ENCODE data around the gene NDEL1.
A peak's percentile ranks its signal among the peaks of the same experiment; 100 is the strongest.

NDEL1 gene

DNA sequence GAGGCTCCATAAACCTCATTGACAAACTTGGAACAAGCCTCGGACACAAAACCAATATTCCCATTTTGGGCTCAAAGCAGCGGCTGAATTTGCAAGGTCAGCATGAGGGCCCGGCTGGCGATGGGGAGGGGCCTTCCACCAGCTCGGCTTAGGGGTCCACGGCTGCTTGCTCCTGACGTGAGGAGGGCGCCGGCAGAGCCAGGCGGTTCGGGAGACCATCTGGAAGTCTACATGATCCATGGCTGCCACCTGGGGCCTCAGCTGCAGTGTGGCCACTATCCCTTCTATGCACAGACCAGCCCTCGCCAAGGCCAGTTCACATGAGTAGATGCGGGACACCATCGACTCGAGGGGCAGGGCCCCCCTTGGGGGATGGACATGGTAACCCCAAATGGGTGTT is 39.1 kb downstream of the NDEL1 start:
- no peaks in the 10 kb centered on the region for H3K27me3 ChIP-seq (ENCODE audit: control insufficient read depth in 2 of 2, insufficient read depth in 2 of 2, low read length in 2 of 2)
- peaks cover 46 to 58% of the 10 kb centered on the region in 2 donors for H3K36me3 ChIP-seq (ENCODE audit: control insufficient read depth in 2 of 2, insufficient read depth in 2 of 2, low read length in 2 of 2)
- H3K4me1 ChIP-seq (ENCODE audit: control insufficient read depth in 2 of 2, insufficient read depth in 2 of 2, low read length in 2 of 2): no peaks in the 10 kb centered on the region
- no peak overlapping the region for H3K4me3 ChIP-seq (ENCODE audit: low read length in 2 of 2)
- H3K27ac ChIP-seq (ENCODE audit: low read depth in 2 of 2, low read length in 2 of 2): no peak overlapping the region
- no peaks in the 10 kb centered on the region for H3K9me3 ChIP-seq (ENCODE audit: control insufficient read depth in 2 of 2, low read length in 2 of 2)
- H3K9ac ChIP-seq (ENCODE audit: low read depth in 1 of 2, low read length in 2 of 2): no peak overlapping the region

DNA sequence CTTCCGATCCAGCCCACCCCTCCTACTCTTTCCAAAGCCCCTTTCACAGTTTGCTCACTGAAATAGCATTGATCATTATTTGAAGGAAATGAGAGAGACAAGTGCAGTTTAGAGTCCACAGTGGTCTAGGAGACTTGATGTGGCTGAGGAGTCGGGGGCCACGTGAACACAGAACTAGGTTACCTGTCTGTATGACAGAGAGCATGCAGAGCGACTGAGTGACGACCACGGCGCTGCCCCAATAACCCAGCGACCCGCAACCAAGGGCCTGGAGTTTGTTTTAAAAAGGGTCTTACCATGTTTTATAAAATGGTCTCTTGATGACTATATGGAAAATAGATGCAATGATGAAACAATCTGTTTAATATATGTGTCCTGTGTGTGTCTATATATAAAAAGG is 39.5 kb downstream of the NDEL1 start:
- Histone ChIP-seq H3K9ac (ENCODE audit: low read depth in 1 of 2, low read length in 2 of 2) (no peak overlapping the region), H3K27ac (ENCODE audit: low read depth in 2 of 2, low read length in 2 of 2) (no peak overlapping the region), H3K4me1 (ENCODE audit: control insufficient read depth in 2 of 2, insufficient read depth in 2 of 2, low read length in 2 of 2) (no peaks in the 10 kb centered on the region)

GRCh38 chr17:8475781-8476180 is 40.1 kb downstream of the NDEL1 start:
- Histone ChIP-seq H3K27ac (ENCODE audit: low read depth in 2 of 2, low read length in 2 of 2) (no peak overlapping the region), H3K4me1 (ENCODE audit: control insufficient read depth in 2 of 2, insufficient read depth in 2 of 2, low read length in 2 of 2) (no peaks in the 10 kb centered on the region), H3K4me3 (ENCODE audit: low read length in 2 of 2) (no peak overlapping the region), H3K9me3 (ENCODE audit: control insufficient read depth in 2 of 2, low read length in 2 of 2) (no peaks in the 10 kb centered on the region), H3K27me3 (ENCODE audit: control insufficient read depth in 2 of 2, insufficient read depth in 2 of 2, low read length in 2 of 2) (no peaks in the 10 kb centered on the region), H3K9ac (ENCODE audit: low read depth in 1 of 2, low read length in 2 of 2) (no peak overlapping the region), H3K36me3 (ENCODE audit: control insufficient read depth in 2 of 2, insufficient read depth in 2 of 2, low read length in 2 of 2) (peaks cover 41 to 55% of the 10 kb centered on the region in 2 donors)

More for the DNA sequence above, 39.5 kb downstream of the NDEL1 start:
- Histone ChIP-seq H3K4me3 (ENCODE audit: low read length in 2 of 2) (no peak overlapping the region), H3K9me3 (ENCODE audit: control insufficient read depth in 2 of 2, low read length in 2 of 2) (no peaks in the 10 kb centered on the region), H3K36me3 (ENCODE audit: control insufficient read depth in 2 of 2, insufficient read depth in 2 of 2, low read length in 2 of 2) (peaks cover 46 to 60% of the 10 kb centered on the region in 2 donors), H3K27me3 (ENCODE audit: control insufficient read depth in 2 of 2, insufficient read depth in 2 of 2, low read length in 2 of 2) (no peaks in the 10 kb centered on the region)

DNA sequence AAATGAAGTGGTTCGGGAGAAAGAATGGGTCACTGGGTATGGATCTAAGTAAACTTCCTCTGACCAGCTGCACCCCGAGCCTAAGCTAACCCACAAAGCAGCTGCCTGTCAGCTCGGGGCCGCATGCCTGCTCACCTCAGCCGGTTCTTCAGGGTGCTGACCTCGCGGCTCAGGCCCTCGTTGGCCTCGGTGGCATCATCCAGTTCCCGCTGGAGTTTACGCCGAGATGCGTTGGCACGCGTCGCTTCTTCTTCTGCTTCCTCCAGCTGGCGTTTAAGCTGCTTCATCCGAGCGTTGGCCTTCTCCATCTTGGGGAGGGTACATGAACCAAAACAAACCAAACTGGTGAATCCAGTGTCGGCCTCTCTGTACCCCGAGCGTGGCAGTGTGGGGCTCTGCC is 41.1 kb downstream of the NDEL1 start:
- H3K4me1 ChIP-seq (ENCODE audit: control insufficient read depth in 2 of 2, insufficient read depth in 2 of 2, low read length in 2 of 2): no peaks in the 10 kb centered on the region
- H3K36me3 ChIP-seq (ENCODE audit: control insufficient read depth in 2 of 2, insufficient read depth in 2 of 2, low read length in 2 of 2): peaks cover 34 to 53% of the 10 kb centered on the region in 2 donors
- H3K4me3 ChIP-seq (ENCODE audit: low read length in 2 of 2): no peak overlapping the region
- no peak overlapping the region for H3K9ac ChIP-seq (ENCODE audit: low read depth in 1 of 2, low read length in 2 of 2)
- no peaks in the 10 kb centered on the region for H3K27me3 ChIP-seq (ENCODE audit: control insufficient read depth in 2 of 2, insufficient read depth in 2 of 2, low read length in 2 of 2)
- H3K9me3 ChIP-seq (ENCODE audit: control insufficient read depth in 2 of 2, low read length in 2 of 2): no peaks in the 10 kb centered on the region
- H3K27ac ChIP-seq (ENCODE audit: low read depth in 2 of 2, low read length in 2 of 2): no peak overlapping the region

GRCh38 chr17:8477171-8477570 is 41.5 kb downstream of the NDEL1 start:
- Histone ChIP-seq H3K27me3 (ENCODE audit: control insufficient read depth in 2 of 2, insufficient read depth in 2 of 2, low read length in 2 of 2) (no peaks in the 10 kb centered on the region), H3K27ac (ENCODE audit: low read depth in 2 of 2, low read length in 2 of 2) (no peak overlapping the region), H3K4me3 (ENCODE audit: low read length in 2 of 2) (no peak overlapping the region), H3K4me1 (ENCODE audit: control insufficient read depth in 2 of 2, insufficient read depth in 2 of 2, low read length in 2 of 2) (no peaks in the 10 kb centered on the region), H3K36me3 (ENCODE audit: control insufficient read depth in 2 of 2, insufficient read depth in 2 of 2, low read length in 2 of 2) (peaks cover 31 to 50% of the 10 kb centered on the region in 2 donors), H3K9me3 (ENCODE audit: control insufficient read depth in 2 of 2, low read length in 2 of 2) (no peaks in the 10 kb centered on the region), H3K9ac (ENCODE audit: low read depth in 1 of 2, low read length in 2 of 2) (no peak overlapping the region)

- no peak overlapping the region for H3K27ac ChIP-seq (ENCODE audit: low read depth in 2 of 2, low read length in 2 of 2)
- no peak overlapping the region for H3K4me3 ChIP-seq (ENCODE audit: low read length in 2 of 2)
- no peak overlapping the region for H3K9ac ChIP-seq (ENCODE audit: low read depth in 1 of 2, low read length in 2 of 2)
- H3K9me3 ChIP-seq (ENCODE audit: control insufficient read depth in 2 of 2, low read length in 2 of 2): no peaks in the 10 kb centered on the region
- no peaks in the 10 kb centered on the region for H3K27me3 ChIP-seq (ENCODE audit: control insufficient read depth in 2 of 2, insufficient read depth in 2 of 2, low read length in 2 of 2)
- peaks cover 28 to 50% of the 10 kb centered on the region in 2 donors for H3K36me3 ChIP-seq (ENCODE audit: control insufficient read depth in 2 of 2, insufficient read depth in 2 of 2, low read length in 2 of 2)
- H3K4me1 ChIP-seq (ENCODE audit: control insufficient read depth in 2 of 2, insufficient read depth in 2 of 2, low read length in 2 of 2): no peaks in the 10 kb centered on the region
These were observed 42.2 kb downstream of the NDEL1 start for GRCh38 chr17:8477715-8478441.

GRCh38 chr17:8479431-8479947 is 43.8 kb downstream of the NDEL1 start:
- no peak overlapping the region for H3K4me3 ChIP-seq (ENCODE audit: low read length in 2 of 2)

GRCh38 chr17:8480011-8480976 is 44.6 kb downstream of the NDEL1 start:
- Histone ChIP-seq H3K9me3 (ENCODE audit: control insufficient read depth in 2 of 2, low read length in 2 of 2) (no peaks in the 10 kb centered on the region), H3K27ac (ENCODE audit: low read depth in 2 of 2, low read length in 2 of 2) (peak overlapping the region in 1 of 2 donors; percentile 1), H3K4me1 (ENCODE audit: control insufficient read depth in 2 of 2, insufficient read depth in 2 of 2, low read length in 2 of 2) (no peaks in the 10 kb centered on the region), H3K36me3 (ENCODE audit: control insufficient read depth in 2 of 2, insufficient read depth in 2 of 2, low read length in 2 of 2) (peaks cover 17 to 37% of the 10 kb centered on the region in 2 donors), H3K4me3 (ENCODE audit: low read length in 2 of 2) (no peak overlapping the region), H3K9ac (ENCODE audit: low read depth in 1 of 2, low read length in 2 of 2) (no peak overlapping the region), H3K27me3 (ENCODE audit: control insufficient read depth in 2 of 2, insufficient read depth in 2 of 2, low read length in 2 of 2) (no peaks in the 10 kb centered on the region)

More at GRCh38 chr17:8479431-8479947, 43.8 kb downstream of the NDEL1 start:
- H3K36me3 ChIP-seq (ENCODE audit: control insufficient read depth in 2 of 2, insufficient read depth in 2 of 2, low read length in 2 of 2): peaks cover 25 to 45% of the 10 kb centered on the region in 2 donors
- no peaks in the 10 kb centered on the region for H3K9me3 ChIP-seq (ENCODE audit: control insufficient read depth in 2 of 2, low read length in 2 of 2)
- H3K27ac ChIP-seq (ENCODE audit: low read depth in 2 of 2, low read length in 2 of 2): peak overlapping the region in 1 of 2 donors; percentile 1
- H3K27me3 ChIP-seq (ENCODE audit: control insufficient read depth in 2 of 2, insufficient read depth in 2 of 2, low read length in 2 of 2): no peaks in the 10 kb centered on the region
- H3K4me1 ChIP-seq (ENCODE audit: control insufficient read depth in 2 of 2, insufficient read depth in 2 of 2, low read length in 2 of 2): no peaks in the 10 kb centered on the region
- no peak overlapping the region for H3K9ac ChIP-seq (ENCODE audit: low read depth in 1 of 2, low read length in 2 of 2)

DNA sequence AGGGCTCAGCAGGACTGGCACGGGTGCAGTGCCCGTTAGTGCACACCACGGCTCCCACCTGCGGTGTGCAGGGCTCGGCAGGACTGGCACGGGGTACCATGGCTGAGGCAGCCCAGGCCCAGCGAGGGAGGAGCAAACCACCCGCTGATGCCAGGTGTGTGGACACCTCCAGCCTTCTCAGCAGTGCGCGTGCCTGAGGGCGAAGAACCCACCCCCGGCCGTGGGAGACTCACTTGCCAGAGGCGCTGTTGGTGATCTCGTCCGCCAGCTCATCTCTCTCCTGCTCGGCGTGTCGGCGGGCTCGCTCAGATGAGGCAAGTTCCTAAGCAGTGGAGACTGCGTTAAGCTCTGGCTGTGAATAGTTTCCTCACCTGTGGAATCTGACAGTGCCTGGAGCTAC is 45.4 kb downstream of the NDEL1 start:
- H3K9ac ChIP-seq (ENCODE audit: low read depth in 1 of 2, low read length in 2 of 2): no peak overlapping the region
- no peaks in the 10 kb centered on the region for H3K9me3 ChIP-seq (ENCODE audit: control insufficient read depth in 2 of 2, low read length in 2 of 2)
- no peaks in the 10 kb centered on the region for H3K27me3 ChIP-seq (ENCODE audit: control insufficient read depth in 2 of 2, insufficient read depth in 2 of 2, low read length in 2 of 2)
- H3K36me3 ChIP-seq (ENCODE audit: control insufficient read depth in 2 of 2, insufficient read depth in 2 of 2, low read length in 2 of 2): peaks cover 13 to 32% of the 10 kb centered on the region in 2 donors
- H3K4me3 ChIP-seq (ENCODE audit: low read length in 2 of 2): no peak overlapping the region
- no peak overlapping the region for H3K27ac ChIP-seq (ENCODE audit: low read depth in 2 of 2, low read length in 2 of 2)
- no peaks in the 10 kb centered on the region for H3K4me1 ChIP-seq (ENCODE audit: control insufficient read depth in 2 of 2, insufficient read depth in 2 of 2, low read length in 2 of 2)

DNA sequence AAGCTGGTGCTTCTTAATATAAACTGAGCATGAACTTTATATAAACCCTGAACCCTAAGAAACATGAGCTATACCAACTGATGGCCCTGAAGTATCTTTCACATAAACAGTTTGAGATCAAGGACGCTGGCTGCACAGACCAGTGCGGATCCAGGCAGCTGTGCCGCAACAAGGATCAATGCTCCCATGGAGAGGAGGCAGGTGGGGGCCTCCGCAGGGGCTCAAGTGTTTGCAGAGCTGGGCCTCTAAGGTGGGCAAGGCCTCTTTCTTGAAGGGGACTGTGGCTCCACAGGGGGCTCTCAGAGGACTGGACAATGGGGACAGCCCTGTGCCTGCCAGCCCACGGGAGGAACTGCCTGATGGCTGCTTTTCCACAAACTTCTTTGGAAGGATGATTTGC is 46.0 kb downstream of the NDEL1 start:
- Histone ChIP-seq H3K4me1 (ENCODE audit: control insufficient read depth in 2 of 2, insufficient read depth in 2 of 2, low read length in 2 of 2) (no peaks in the 10 kb centered on the region), H3K4me3 (ENCODE audit: low read length in 2 of 2) (no peak overlapping the region), H3K27me3 (ENCODE audit: control insufficient read depth in 2 of 2, insufficient read depth in 2 of 2, low read length in 2 of 2) (no peaks in the 10 kb centered on the region), H3K27ac (ENCODE audit: low read depth in 2 of 2, low read length in 2 of 2) (no peak overlapping the region), H3K9me3 (ENCODE audit: control insufficient read depth in 2 of 2, low read length in 2 of 2) (no peaks in the 10 kb centered on the region), H3K9ac (ENCODE audit: low read depth in 1 of 2, low read length in 2 of 2) (no peak overlapping the region), H3K36me3 (ENCODE audit: control insufficient read depth in 2 of 2, insufficient read depth in 2 of 2, low read length in 2 of 2) (peaks cover 13 to 29% of the 10 kb centered on the region in 2 donors)

Data from mucosa of rectum (tissue), 2 donors.